HL-60/S4 treated with retinoic acid at 250 ng/mL for 4 days and 3 days (cell line): ENCODE data around the gene THAP2.

Experiments
- in situ Hi-C: fragments of 300-500 bp; cut with MboI; formaldehyde crosslinking; loops from 2 replicates; pipeline ENCODE4 v1.7.0; 2022; ENCODE audit warnings: low sequenced_read_pairs

The THAP2 gene

GRCh38 chr12:71663561-71664410 lies at the start of gene THAP2, which contains the start of gene ZFC3H1:
Gene THAP2, plus strand, starts transcription at chr12:71664301. Its CDS starts 209 bp downstream, at chr12:71664510.
Gene ZFC3H1, minus strand, starts transcription at chr12:71663848. Its CDS starts 238 bp downstream, at chr12:71663610.
- in situ Hi-C loops: no loop called here

GRCh38 chr12:71621938-71622337 lies 42.2 kb upstream of the THAP2 start:
- in situ Hi-C loops: no loop called here

- in situ Hi-C loops: no loop called here
These were observed 38.6 kb upstream of the THAP2 start for GRCh38 chr12:71625476-71625875.

GRCh38 chr12:71626098-71626497 lies 38.0 kb upstream of the THAP2 start:
- in situ Hi-C loops: no loop called here

GRCh38 chr12:71626768-71627167 lies 37.3 kb upstream of the THAP2 start:
- in situ Hi-C loops: no loop called here

GRCh38 chr12:71627438-71628002 lies 36.6 kb upstream of the THAP2 start:
- in situ Hi-C loops: no loop called here

- in situ Hi-C loops: no loop called here
These were observed 27.4 kb upstream of the THAP2 start for GRCh38 chr12:71636704-71637115.

GRCh38 chr12:71638499-71638898 lies 25.6 kb upstream of the THAP2 start:
- in situ Hi-C loops: no loop called here

- in situ Hi-C loops: no loop called here
These were observed 24.8 kb upstream of the THAP2 start for GRCh38 chr12:71639341-71639760.

GRCh38 chr12:71640316-71640715 lies 23.8 kb upstream of the THAP2 start:
- in situ Hi-C loops: no loop called here

- in situ Hi-C loops: no loop called here
These were observed 22.7 kb upstream of the THAP2 start for GRCh38 chr12:71641390-71641789.

GRCh38 chr12:71642264-71642663 lies 21.8 kb upstream of the THAP2 start:
- in situ Hi-C loops: no loop called here

- in situ Hi-C loops: no loop called here
These were observed 18.8 kb upstream of the THAP2 start for GRCh38 chr12:71645268-71645667.

GRCh38 chr12:71646512-71646911 lies 17.6 kb upstream of the THAP2 start:
- in situ Hi-C loops: no loop called here

GRCh38 chr12:71648537-71648936 lies 15.6 kb upstream of the THAP2 start:
- in situ Hi-C loops: no loop called here

- in situ Hi-C loops: no loop called here
These were observed 14.7 kb upstream of the THAP2 start for GRCh38 chr12:71649401-71649800.

- in situ Hi-C loops: no loop called here
These were observed 11.4 kb upstream of the THAP2 start for GRCh38 chr12:71652656-71653055.

GRCh38 chr12:71653137-71653536 lies 11.0 kb upstream of the THAP2 start:
- in situ Hi-C loops: no loop called here

GRCh38 chr12:71654200-71654599 lies 9.9 kb upstream of the THAP2 start:
- in situ Hi-C loops: no loop called here

GRCh38 chr12:71655495-71655894 lies 8.6 kb upstream of the THAP2 start:
- in situ Hi-C loops: no loop called here

- in situ Hi-C loops: no loop called here
These were observed 8.2 kb upstream of the THAP2 start for GRCh38 chr12:71655907-71656306.

GRCh38 chr12:71656740-71657139 lies 7.4 kb upstream of the THAP2 start:
- in situ Hi-C loops: no loop called here
